Vagina (tissue), 2 donors: Measurements from ENCODE around the gene USP12. TPM values are rescaled to one million over a fixed set of nuclear protein-coding genes. Genes with fewer than 3 reads are reported as not detected.

Source experiments
- DNase-seq, 2 donors: peaks; one replicate each; pipeline ENCODE4 v3.0.0-alpha.2; 2017; ENCODE audit errors: extremely low spot score in 2 of 2
- H3K27ac ChIP-seq: fragments of 200-600 bp; sonication (generic); one replicate; pipeline ENCODE4 v1.5.1; 2019
- H3K27me3 ChIP-seq: fragments of 200-600 bp; sonication (generic); one replicate; pipeline ENCODE4 v1.5.1; 2019
- H3K36me3 ChIP-seq, 2 donors: fragments of 200-600 bp; sonication (generic); one replicate each; pipeline ENCODE4 v1.5.1; 2017 to 2019
- H3K4me1 ChIP-seq: fragments of 200-600 bp; sonication (generic); one replicate; pipeline ENCODE4 v1.5.1; 2019
- H3K4me3 ChIP-seq, 2 donors: fragments of 200-600 bp; sonication (generic); 1 replicate in 1 of 2; 2 replicates in 1 of 2; pipeline ENCODE4 v1.5.1; 2016 to 2019
- H3K9me3 ChIP-seq: fragments of 200-600 bp; sonication (generic); one replicate; pipeline ENCODE4 v1.5.1; 2019
- POLR2A ChIP-seq, 2 donors: fragments of 450-650 bp; IDR thresholded peaks; one replicate each; pipeline ENCODE4 v1.6.1; 2017; ENCODE audit warnings: antibody characterized with exemption in 2 of 2, mild to moderate bottlenecking in 2 of 2, moderate library complexity in 2 of 2
- POLR2AphosphoS5 ChIP-seq, 2 donors: sonication (generic); formaldehyde crosslinking; IDR thresholded peaks; one replicate each; pipeline ENCODE4 v1.9.0; 2017; ENCODE audit warnings: antibody characterized with exemption in 2 of 2, mild to moderate bottlenecking in 2 of 2, low read depth in 1 of 2; ENCODE audit not compliant: insufficient read depth in 1 of 2
- intact Hi-C: fragments of 100-400 bp; cut with DNase I; formaldehyde crosslinking; loops from one replicate; pipeline ENCODE4 v1.15.1; 2023
- total RNA-seq: library from RNA; depleted of rRNA; stranded (reverse); fragments of >200 nt; gene quantifications from one replicate; pipeline ENCODE4 v1.2.3, GENCODE V29; 2016
- TF ChIP-seq, protein P1 (sequence below), 3 experiments: fragments of 450-650 bp in 2 of 3; fragments of 200-600 bp in 1 of 3; sonication (generic) in 1 of 3; IDR thresholded peaks; one replicate each; pipeline ENCODE4 v1.5.1; 2017 to 2019; ENCODE audit warnings: antibody characterized with exemption in 3 of 3, mild to moderate bottlenecking in 2 of 3, moderate library complexity in 2 of 3

The USP12 gene
- total RNA-seq, 1 donor from 2014 or later = 20.9 TPM

DNA sequence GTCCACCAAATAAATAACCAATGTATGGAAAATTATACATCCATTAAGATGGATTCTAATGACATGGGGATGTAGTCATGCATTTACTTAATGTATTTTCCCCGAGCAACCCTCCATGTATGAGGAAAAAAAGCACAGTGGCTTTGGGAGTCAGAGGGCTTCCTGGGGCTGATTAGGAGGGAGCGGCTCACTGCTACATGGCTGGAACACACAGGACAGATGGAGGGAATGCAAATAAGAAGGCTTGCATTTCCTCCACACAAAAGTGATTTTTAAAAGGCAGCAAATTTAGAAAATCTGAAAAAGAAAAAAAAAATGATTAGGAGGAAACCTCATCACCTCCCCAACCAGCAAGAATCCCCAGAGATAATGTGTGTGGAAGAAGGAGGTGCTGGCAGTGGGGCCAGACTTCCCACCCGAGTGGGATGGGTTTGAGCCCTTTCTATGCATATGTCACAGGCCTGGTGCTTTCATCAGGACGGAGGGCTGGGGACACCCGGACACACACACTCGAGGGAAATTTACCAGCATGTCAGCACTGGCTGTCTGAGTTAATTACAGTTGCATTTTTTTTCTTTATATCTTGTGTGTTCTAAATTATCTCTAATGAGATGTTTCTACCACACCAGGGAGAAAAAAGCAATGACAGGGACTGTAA lies 118.9 kb downstream of the USP12 start:
- intact Hi-C loops = no loop called here
- no peak overlapping the region for H3K4me3 ChIP-seq
- no peaks in the 10 kb centered on the region for H3K36me3 ChIP-seq
- no peak overlapping the region for H3K27ac ChIP-seq
- no peak for DNase-seq
- no peaks in the 10 kb centered on the region for H3K9me3 ChIP-seq
- TF ChIP-seq, protein P1, sequence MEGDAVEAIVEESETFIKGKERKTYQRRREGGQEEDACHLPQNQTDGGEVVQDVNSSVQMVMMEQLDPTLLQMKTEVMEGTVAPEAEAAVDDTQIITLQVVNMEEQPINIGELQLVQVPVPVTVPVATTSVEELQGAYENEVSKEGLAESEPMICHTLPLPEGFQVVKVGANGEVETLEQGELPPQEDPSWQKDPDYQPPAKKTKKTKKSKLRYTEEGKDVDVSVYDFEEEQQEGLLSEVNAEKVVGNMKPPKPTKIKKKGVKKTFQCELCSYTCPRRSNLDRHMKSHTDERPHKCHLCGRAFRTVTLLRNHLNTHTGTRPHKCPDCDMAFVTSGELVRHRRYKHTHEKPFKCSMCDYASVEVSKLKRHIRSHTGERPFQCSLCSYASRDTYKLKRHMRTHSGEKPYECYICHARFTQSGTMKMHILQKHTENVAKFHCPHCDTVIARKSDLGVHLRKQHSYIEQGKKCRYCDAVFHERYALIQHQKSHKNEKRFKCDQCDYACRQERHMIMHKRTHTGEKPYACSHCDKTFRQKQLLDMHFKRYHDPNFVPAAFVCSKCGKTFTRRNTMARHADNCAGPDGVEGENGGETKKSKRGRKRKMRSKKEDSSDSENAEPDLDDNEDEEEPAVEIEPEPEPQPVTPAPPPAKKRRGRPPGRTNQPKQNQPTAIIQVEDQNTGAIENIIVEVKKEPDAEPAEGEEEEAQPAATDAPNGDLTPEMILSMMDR (IDR thresholded peaks at IDR 0.05) = no peak
- no peak for TF ChIP-seq POLR2AphosphoS5 (IDR thresholded peaks at IDR 0.05; ENCODE audit: insufficient read depth in 1 of 2, low read depth in 1 of 2)
- no peak for TF ChIP-seq POLR2A (IDR thresholded peaks at IDR 0.05)
- no peaks in the 10 kb centered on the region for H3K27me3 ChIP-seq
- no peaks in the 10 kb centered on the region for H3K4me1 ChIP-seq

DNA sequence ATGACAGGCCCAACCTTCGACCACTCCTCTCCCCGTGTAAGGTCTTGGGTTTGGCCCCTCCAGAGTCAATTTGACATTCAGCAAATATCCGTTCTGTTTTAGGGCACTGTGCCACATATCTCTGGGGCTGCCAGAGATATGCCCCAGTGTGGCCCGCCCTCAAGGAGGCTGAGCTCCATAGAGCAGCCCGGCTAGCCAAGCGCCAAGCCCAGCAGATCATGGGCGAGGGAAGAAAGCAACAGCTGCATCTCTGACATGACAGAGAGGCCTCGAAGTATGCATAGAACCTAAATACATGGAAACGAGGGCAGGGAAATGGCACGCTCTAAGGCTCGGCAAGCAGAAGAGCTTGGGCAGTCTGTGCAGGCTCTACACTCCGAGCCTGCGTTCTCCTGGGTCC lies 124.5 kb downstream of the USP12 start:
- TF ChIP-seq POLR2A (IDR thresholded peaks at IDR 0.05) = no peak
- no peak for TF ChIP-seq POLR2AphosphoS5 (IDR thresholded peaks at IDR 0.05; ENCODE audit: insufficient read depth in 1 of 2, low read depth in 1 of 2)
- TF ChIP-seq, protein P1 (IDR thresholded peaks at IDR 0.05) = no peak
- no peaks in the 10 kb centered on the region for H3K9me3 ChIP-seq
- intact Hi-C loops = no loop called here

DNA sequence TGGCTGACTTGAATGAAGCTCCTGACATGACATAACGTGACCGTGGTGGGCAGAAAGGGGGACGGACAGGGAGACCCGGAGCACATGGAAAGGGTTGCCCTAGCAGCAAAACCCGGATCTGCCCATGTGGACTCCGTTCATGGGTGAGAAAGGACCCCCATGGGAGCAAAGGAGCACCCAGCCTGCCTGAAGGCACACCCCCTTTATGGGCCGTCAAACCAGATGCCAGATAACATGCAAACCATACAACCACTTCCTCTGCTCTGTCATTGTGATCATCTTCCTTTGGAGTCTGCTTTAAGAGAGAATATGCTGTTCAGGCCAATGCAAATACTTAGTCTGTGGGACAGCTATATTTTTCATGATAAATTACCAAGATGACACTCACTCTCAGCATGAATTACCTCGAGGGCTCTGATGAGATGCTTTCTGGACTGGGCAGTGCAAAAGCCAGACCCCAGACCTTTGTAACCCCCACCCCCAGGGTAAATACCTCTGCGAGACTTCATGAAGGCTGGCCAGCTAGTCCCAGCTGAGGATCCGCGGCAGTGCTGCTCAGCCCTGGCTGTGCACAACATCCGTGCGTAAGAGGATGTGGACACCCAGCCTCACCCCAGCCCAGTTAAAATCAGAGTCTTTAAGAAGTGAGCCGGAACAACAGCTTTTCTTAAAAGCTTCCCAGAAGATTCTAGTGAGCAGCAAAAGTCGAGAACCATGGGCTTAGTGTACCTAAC lies 126.6 kb downstream of the USP12 start:
- TF ChIP-seq POLR2AphosphoS5 (IDR thresholded peaks at IDR 0.05; ENCODE audit: insufficient read depth in 1 of 2, low read depth in 1 of 2) = no peak
- TF ChIP-seq, protein P1 (IDR thresholded peaks at IDR 0.05) = no peak
- TF ChIP-seq POLR2A (IDR thresholded peaks at IDR 0.05) = no peak
- Histone ChIP-seq H3K36me3 (no peaks in the 10 kb centered on the region), H3K9me3 (no peaks in the 10 kb centered on the region), H3K27me3 (no peaks in the 10 kb centered on the region), H3K4me1 (no peaks in the 10 kb centered on the region), H3K4me3 (no peak overlapping the region), H3K27ac (no peak overlapping the region)
- intact Hi-C loops = no loop called here
- DNase-seq = no peak

More for the DNA sequence above, 124.5 kb downstream of the USP12 start:
- DNase-seq = no peak
- no peaks in the 10 kb centered on the region for H3K4me1 ChIP-seq
- no peak overlapping the region for H3K27ac ChIP-seq
- H3K4me3 ChIP-seq = no peak overlapping the region
- no peaks in the 10 kb centered on the region for H3K36me3 ChIP-seq
- H3K27me3 ChIP-seq = no peaks in the 10 kb centered on the region

DNA sequence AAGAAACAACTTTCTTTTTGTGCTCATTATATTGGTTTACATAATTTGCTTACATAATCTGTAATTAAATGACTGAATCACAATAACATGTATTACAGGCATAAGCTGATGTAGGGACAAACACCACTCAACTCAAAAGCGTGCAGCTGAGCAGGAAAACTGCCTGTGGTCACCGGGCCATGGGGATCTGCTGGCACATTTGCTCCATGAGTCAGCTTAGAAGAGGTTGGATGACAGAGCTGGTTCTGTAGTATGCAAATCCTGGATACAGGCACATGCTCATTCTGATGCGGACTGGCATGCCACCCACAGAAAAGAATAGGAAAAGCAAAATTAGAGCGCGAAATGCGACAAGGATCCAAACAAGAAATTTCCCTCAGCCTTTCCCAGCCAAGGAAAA lies 128.6 kb downstream of the USP12 start:
- intact Hi-C loops = no loop called here

DNA sequence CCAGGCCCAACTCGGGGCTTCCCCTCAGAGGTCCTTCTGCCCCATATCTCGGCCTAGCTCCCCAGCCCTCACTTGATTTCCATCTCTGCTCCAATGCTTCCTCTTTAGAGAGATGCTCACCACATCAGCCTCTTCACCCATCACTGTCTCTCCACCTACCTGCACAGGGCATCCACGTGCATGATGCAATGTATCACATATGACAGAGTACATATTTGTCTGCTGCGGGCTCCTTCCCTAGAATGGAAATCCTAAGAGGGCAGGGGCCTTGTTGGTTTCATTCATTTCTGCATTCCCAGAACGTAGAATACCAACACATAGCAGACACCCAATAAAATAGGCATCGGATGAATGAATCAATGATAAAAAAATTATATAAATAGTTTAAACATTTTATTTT lies 130.3 kb downstream of the USP12 start:
- TF ChIP-seq, protein P1 (IDR thresholded peaks at IDR 0.05) = no peak
- TF ChIP-seq POLR2A (IDR thresholded peaks at IDR 0.05) = no peak
- no peaks in the 10 kb centered on the region for H3K36me3 ChIP-seq
- H3K4me3 ChIP-seq = no peak overlapping the region
- no peak overlapping the region for H3K27ac ChIP-seq
- intact Hi-C loops = no loop called here
- peak in 1 of 2 donors; percentile 67 for DNase-seq
- no peaks in the 10 kb centered on the region for H3K4me1 ChIP-seq
- H3K9me3 ChIP-seq = no peaks in the 10 kb centered on the region
- no peaks in the 10 kb centered on the region for H3K27me3 ChIP-seq

More for the DNA sequence above, 128.6 kb downstream of the USP12 start:
- no peaks in the 10 kb centered on the region for H3K36me3 ChIP-seq
- no peak overlapping the region for H3K4me3 ChIP-seq
- H3K27ac ChIP-seq = peak overlapping the region; percentile 36
- no peaks in the 10 kb centered on the region for H3K9me3 ChIP-seq
- DNase-seq = no peak
- TF ChIP-seq POLR2A (IDR thresholded peaks at IDR 0.05) (no peak), POLR2AphosphoS5 (IDR thresholded peaks at IDR 0.05; ENCODE audit: insufficient read depth in 1 of 2, low read depth in 1 of 2) (peak in 1 of 2 donors; percentile 6)
- H3K4me1 ChIP-seq = no peaks in the 10 kb centered on the region
- no peaks in the 10 kb centered on the region for H3K27me3 ChIP-seq
